HL-60 (cell line): Measurements from ENCODE around the gene HBM.
"Not testable (repeated sequence)": the region's sequence is repeated elsewhere in the genome, so short reads cannot be mapped to it uniquely, and the experiment has no call there.

Experiments
- DNase-seq, 2 experiments: peaks; one replicate each; pipeline ENCODE4 v3.0.0-alpha.2; 2010 to 2020; ENCODE audit warnings: low read depth in 1 of 2, low spot score in 1 of 2
- H3K27ac ChIP-seq: fragments of 250-450 bp; sonication (Bioruptor Pico); replicated peaks from 2 replicates; pipeline ENCODE4 v1.5.1; 2020; ENCODE audit warnings: mild to moderate bottlenecking, moderate library complexity
- H3K27me3 ChIP-seq: fragments of 250-450 bp; sonication (Bioruptor Pico); 2 replicates; pipeline ENCODE4 v1.5.1; 2021; ENCODE audit warnings: mild to moderate bottlenecking, moderate library complexity; ENCODE audit not compliant: insufficient read depth, poor library complexity, severe bottlenecking
- H3K4me3 ChIP-seq: replicated peaks from 2 replicates; pipeline ENCODE4 v1.5.1; 2011; ENCODE audit warnings: mild to moderate bottlenecking, control low read depth, low read length; ENCODE audit not compliant: insufficient read depth
- CTCF ChIP-seq: IDR thresholded peaks from one replicate; pipeline ENCODE4 v1.5.1; 2011; ENCODE audit warnings: low read length, control low read depth, inconsistent platforms; ENCODE audit not compliant: insufficient read depth
- GABPA ChIP-seq: IDR thresholded peaks from 2 replicates; pipeline ENCODE4 v1.6.1; 2012; ENCODE audit warnings: low read depth
- POLR2AphosphoS5 ChIP-seq: IDR thresholded peaks from 2 replicates; pipeline ENCODE4 v1.6.1; 2012; ENCODE audit warnings: low read depth
- REST ChIP-seq: IDR thresholded peaks from 2 replicates; pipeline ENCODE4 v1.6.1; 2012; ENCODE audit warnings: low read depth; ENCODE audit not compliant: insufficient replicate concordance
- SPI1 ChIP-seq: IDR thresholded peaks from 2 replicates; pipeline ENCODE4 v1.6.1; 2012; ENCODE audit warnings: low read depth, mild to moderate bottlenecking, borderline replicate concordance

Gene HBM

GRCh38 chr16:162271-162991, 3.3 kb upstream of the HBM start:
- DNase-seq, result no peak
- H3K4me3 ChIP-seq, result no peak overlapping the region
- H3K27ac ChIP-seq, result no peak overlapping the region
- no peak for TF ChIP-seq REST
- TF ChIP-seq POLR2AphosphoS5, result no peak
- peaks cover 46% of the 10 kb centered on the region for H3K27me3 ChIP-seq

GRCh38 chr16:163139-163538, 2.6 kb upstream of the HBM start:
- not testable (repeated sequence) for DNase-seq
- H3K27me3 ChIP-seq, result peaks cover 48% of the 10 kb centered on the region

GRCh38 chr16:163696-164095, 2.1 kb upstream of the HBM start:
- peaks cover 46% of the 10 kb centered on the region for H3K27me3 ChIP-seq

More at GRCh38 chr16:163139-163538, 2.6 kb upstream of the HBM start:
- H3K4me3 ChIP-seq, H3K27ac ChIP-seq: not testable (repeated sequence)

GRCh38 chr16:164134-164823, 1.5 kb upstream of the HBM start:
- H3K4me3 ChIP-seq, H3K27ac ChIP-seq, DNase-seq: not testable (repeated sequence)
- H3K27me3 ChIP-seq, result peaks cover 47% of the 10 kb centered on the region

More at GRCh38 chr16:163696-164095, 2.1 kb upstream of the HBM start:
- H3K4me3 ChIP-seq, H3K27ac ChIP-seq, DNase-seq: not testable (repeated sequence)

- Histone ChIP-seq H3K27ac (no peak overlapping the region), H3K4me3 (peak overlapping the region; percentile 18; the same call in 1 of the 2 replicates), H3K27me3 (peaks cover 47% of the 10 kb centered on the region)
- TF ChIP-seq GABPA (no peak), REST (no peak), POLR2AphosphoS5 (no peak), SPI1 (no peak), CTCF (no peak)
- DNase-seq, result no peak
These were observed 795 bp upstream of the HBM start for GRCh38 chr16:164827-165538.
